HCEC 1CT (cell line): Measurements from ENCODE around the gene FAM78A.

ENCODE experiments used
- DNase-seq: peaks from one replicate; pipeline ENCODE4 v3.0.0-alpha.2; 2017

Gene FAM78A, protein sequence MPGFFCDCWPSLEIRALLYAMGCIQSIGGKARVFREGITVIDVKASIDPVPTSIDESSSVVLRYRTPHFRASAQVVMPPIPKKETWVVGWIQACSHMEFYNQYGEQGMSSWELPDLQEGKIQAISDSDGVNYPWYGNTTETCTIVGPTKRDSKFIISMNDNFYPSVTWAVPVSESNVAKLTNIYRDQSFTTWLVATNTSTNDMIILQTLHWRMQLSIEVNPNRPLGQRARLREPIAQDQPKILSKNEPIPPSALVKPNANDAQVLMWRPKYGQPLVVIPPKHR

DNA sequence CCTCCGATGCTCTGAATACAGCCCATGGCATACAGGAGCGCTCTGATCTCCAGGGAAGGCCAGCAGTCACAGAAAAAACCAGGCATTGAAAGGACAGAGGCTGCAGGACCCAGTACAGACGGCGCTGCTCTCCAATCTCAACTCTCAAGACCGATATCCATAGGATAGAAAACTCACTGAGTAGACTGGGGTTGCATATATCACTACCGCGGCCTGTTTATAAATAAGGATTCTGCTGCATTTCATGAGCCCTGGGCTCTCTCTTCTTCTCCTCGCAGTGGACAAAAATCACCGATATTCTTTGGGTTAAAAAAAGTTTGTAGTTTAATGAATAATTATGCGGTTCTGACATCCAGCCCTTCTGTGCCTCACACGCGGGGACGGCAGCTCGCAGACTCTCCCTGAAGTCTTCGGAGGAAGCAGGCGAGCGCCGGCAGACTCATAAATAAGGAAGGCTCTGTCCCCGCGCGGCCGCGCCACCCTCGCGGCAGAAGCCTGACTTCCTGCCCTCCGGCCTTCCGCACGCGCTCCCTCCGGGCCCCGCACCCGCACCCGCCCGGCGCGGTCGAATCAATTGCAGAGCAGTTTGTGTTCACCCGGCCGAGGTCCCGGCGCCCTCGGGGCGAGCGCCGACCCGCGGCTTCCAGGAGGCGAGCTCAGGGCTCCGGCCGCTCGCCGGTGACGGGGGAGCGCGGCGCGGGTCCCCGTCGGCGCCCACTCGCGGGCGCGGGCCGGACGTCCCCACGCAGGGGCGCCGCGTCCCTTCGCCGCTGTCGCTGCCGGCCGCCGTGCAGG lies at the start of gene FAM78A:
Gene FAM78A, minus strand, starts transcription at position 417 of the 795 bp plus-strand sequence. Its CDS starts 331 bp downstream, at position 86.
- DNase-seq = no peak

DNA sequence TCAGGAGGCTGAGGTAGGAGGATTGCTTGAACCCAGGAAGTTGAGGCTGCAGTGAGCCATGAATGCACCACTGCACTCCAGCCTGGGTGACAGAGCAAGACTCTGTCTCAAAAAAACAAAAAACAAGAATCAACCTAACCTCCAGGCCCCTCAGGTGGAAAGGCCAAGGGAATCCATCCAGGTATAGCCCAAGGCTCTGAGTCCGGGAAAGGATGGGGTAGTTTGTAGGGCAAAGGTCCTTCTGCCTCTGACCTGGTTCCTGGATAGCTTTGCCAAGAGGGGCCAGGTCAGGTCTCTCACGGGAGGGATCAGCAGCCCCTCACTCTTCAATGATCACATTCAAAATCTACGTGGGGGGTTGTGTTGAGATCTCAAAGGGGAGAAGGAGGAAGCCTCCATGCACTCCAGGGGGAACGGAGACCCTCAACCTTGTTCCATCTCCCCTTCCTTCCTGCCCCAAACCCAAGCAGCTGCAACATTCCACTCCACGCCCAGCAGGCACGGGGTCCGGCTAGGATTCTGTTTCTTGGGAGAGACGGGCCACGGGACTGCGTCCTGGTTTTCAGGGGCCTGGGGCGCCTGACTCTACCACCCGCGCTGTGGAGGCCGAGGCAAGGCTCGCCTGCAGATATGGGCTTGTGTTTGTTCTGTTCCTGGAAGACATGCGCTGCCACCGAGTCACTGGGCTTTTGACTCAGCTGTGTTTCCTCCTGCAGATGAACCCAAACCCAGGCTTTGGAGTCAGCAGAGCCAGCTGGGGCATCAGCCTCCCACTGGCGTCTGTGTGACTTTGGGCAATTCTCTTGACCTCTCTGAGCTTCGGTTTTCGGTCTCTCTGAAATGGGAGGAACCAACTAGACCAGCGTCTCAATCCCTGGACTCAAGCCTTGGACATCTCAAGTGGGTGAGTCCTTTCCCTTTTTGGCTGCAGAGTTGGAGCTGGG lies 48.7 kb upstream of the FAM78A start:
- no peak for DNase-seq

DNA sequence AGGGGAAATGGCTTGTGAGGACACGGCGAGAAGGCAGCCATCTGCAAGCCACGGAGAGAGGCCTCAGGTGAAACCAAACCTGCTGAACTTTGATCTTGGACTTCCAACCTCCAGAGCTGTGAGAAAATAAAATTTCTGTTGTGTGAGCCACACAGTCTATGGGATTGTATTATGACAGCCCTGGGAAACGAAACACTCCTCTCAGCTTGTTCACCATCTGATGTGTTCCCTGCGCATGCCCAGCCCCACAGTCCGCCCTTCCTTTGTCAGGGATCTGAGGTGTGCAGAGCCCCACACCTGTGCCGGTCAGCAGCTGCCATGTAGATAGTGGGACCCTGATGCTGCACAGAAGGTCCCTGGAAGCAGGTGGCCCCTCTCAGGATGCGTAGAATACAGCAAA lies 47.3 kb upstream of the FAM78A start:
- no peak for DNase-seq

DNA sequence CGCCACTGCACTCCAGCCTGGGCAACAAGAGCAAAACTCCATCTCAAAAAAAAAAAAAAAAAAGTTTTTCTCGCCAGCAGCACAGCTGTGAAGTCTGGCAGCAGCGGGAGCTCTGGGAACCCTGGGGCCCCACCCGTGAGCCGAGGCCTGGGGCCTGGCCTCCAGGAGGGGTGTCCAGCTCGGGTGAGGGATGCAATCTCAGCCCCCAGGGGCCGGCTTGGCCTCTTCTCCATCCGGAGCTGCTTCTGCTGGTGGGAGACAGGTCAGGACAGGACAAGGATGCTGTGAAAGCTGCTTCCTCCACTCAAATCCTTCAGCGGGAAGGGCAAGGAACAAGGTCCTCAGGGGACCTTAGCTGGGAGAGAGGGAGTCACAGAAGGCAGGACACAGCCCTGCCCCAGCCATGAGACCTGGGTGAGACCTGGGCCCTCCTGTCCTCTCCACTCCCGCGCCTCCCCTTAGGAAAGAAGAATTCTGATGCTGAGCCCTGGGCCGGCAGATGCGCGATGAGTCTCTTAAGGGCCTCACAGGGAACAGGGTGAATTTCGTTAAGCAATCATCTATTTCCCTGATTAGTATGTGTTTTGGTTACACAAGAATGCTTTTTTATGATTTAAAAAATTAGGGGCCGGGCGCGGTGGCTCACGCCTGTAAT lies 43.8 kb upstream of the FAM78A start:
- DNase-seq = no peak

DNA sequence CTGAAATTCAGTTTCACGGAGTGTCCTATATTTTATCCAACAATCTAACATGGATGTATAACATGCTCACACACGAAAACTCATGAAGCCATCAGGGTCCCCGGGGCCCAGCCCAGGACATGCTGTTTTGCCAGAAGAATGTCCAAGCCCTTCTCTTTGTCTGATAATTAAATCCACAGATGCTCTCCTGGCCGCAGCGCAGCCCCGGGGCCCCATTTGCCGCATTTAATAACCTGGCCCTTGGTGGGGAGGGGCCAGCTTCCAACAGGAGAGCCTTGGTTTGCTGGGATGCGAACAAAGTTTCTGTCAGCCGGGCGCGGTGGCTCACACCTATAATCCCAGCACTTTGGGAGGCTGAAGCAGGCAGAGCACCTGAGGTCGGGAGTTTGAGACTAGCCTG lies 43.2 kb upstream of the FAM78A start:
- no peak for DNase-seq

DNA sequence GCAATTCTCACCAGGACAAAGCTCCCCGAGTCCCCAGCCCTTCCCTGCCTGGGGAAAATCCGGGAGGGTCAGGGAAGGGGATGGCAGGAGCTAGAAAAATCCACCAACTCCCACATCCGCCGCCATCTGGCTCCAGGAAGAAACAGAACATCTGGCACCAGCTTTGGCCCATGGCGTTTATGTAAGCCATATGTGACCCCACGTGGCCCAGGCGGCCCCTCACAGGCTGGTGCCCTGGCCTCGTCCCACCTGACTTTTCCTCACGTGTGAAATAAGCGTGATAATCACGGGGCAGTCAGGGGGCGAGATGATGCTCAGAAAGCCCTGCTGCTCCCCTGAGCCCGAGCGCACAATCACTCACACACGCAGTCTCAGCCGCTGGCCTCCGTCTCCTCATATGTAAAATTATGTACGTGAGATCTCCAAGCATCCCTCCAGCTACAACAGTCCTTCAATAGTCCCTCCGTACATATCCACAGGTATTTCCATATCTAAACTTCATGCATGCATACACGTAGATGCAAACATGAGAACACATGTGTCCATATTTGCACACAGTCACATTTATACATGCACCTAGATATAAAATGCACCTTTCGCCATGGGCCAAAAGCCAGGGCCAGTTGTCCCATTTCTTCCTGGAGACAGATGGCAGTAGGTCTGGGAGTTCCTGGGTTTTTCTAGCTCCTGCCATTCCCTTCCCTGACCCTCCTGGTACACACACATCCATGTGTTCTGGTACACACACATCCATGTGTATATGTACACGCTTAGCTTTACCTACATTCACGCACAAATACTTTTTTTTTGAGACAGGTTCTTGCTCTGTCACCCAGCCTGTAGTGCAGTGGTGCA lies 42.1 kb upstream of the FAM78A start:
- no peak for DNase-seq

DNA sequence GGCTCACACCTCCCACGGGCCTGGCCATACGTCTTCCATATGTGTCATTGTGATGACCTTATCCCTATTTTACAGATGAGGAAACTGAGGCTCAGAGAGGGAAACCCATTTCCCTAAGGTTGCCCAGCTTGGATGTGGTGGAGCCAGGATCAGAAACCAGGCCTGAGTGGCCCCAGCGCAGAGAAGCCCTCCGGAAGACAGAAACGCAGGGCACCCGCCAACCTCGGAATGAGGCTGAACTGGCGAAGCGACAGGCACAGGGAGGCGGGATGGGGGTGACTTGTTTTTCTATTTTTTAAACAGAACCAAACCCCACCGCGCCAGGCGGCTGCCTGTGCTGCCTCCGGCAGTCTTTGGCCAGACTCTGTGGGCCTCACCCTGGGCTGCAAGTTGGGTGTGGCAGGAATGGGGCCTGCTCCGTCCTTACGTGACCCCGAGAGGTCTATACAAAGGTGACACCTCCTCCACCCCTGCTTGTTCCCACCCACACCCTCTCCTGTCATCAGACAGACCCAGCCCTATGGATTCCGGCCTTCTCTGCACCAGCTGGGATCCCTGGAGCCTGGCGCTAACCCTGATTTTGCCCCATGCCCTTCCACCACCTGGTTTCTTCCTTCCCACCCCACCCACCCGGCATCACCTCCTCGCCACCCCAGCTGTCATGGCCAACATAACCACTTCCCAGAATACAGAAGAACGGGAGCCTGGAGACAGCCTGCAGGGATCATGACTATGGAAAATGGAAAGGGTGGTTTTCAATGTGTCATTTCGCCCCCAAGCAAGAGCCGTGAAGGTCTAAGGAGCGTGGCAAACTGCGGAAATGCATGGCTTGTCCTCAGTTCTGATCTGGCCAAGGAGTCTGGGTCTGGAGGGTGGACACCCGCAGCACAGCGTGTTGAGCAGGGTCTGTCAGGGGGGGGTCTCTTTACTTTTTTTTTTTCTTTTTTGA lies 36.8 kb upstream of the FAM78A start:
- DNase-seq = no peak

DNA sequence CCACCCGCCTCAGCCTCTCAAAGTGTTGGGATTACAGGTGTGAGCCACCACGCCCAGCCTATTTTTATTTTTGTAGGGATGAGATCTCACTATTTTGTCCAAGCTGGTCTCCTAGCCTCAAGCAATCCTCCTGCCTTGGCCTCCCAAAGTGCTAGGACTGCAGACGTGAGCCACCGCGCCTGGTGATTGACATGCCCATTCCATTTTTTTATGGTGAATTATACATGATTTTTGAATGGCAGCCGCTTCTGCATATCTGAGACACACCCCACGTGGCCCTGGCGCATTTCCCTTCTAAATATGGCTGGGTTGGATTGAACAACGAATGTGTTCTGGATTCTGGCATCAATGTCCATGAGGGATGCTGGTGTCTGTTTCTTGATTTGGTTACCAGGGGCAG lies 35.9 kb upstream of the FAM78A start:
- no peak for DNase-seq

DNA sequence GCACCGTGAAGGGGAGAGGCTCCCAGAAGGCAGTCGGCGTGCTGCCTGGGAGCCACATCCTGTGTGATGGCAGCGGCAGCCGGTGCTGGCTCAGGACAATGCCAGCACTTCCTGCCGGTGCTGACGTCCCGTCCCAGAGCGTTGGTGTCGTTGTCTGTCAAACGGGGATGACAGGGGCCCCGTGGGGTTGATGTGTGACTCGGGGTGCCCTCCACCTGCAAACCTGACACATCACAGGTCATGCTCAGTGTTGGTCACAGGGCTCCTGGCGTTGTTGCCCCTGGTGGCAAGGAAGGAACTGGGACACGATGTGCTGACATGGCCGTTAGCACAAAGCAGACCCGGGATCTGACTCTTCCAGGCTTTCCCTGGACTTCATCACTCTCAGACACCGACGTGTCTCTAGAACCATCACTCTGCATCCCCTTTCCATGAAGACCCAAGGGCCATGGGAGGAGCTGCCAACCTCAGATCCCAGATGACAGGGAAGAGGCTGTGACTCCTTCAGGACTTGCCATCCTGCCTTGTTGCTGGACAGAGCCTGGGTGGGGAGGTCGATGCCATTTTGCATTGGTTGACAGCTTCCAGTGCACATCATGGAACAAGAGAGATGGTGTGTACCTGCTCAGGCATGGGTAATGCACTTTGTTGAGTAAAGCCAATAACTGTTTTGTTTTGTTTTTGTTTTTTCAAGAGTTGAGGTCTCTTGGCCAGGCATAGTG lies 34.7 kb upstream of the FAM78A start:
- no peak for DNase-seq

DNA sequence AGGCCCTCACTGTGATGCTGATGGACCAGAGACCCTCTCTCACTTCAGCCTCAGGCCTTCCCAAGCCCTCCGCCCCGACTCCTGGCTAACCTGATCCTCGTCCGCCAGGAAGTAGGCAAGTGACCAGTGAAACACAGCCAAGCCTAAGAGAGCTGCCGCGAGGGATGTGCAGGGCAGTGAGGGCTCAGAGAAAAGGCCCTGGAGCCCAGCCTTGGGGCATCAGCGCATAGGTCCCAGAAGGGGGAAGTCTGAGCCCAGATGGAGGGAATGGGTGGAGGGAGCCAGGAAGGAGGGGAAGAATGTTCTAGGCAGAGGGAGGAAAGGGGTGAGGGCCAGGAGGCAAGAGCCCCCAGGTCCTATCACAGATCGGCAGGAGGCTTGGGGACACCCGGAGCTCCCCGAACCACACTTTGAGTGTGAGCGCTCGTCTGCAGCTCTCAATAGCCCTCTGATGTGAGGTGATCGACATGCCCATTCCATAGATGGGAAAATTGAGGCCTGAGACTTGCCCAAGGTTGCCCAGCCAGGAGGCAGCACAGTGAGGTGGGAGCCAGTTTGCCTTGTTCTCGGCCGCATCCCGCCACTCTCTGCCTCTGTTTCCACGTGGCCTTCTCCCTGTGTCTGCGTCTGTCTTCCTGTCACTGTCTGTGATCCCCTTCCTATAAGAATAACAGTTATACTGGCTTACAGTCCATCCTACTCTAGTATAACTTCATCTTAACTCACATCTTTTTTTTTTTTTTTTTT lies 33.4 kb upstream of the FAM78A start:
- no peak for DNase-seq

DNA sequence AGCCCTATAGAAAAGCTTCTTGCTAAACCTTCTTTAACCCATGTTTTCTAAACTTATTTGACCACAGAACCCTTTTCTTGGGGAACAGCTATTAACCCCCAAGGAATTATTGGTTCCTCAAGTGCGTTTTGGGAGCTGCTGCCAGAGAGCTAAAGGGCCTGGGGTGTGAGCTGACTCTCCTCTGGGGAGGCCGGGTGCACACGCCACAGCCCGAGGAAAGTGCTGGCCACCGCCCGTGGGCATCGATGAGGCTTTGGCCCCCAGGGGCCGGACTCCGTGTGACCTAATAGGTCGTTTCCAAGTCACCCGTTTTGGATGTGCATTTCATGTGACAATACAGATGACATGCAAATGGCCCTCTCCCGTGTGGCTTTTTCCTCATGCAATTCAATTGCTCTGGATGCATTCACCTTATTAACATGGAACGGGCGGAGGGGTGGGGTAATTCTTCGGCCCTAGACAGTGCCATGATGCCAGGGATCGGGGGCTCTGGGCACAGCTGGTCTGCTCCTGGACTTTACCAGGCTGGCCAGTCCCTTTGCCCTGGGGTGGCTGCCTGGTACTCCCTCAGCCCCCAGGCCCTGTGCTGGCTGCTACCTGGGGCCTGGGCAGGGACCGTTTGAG lies 32.7 kb upstream of the FAM78A start:
- DNase-seq = no peak

DNA sequence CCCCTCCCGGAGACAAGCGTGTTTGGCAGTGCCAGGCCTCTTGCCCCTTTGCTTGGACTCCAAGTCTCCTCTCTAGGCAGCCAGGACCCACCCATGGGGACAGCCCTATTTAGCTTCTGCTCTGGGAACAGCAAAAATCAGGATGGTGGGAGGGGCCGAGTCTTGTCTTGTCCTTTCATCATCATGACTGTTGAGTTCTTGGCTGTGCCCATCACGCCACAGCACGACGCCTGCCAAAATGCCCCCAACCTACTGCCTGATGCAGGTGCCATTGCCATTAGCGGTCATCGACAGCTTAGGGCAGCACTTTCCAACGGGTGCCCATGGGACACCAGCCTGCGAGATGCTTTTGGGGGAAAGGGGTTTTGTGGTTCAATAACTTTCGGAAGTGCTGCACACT lies 32.1 kb upstream of the FAM78A start:
- no peak for DNase-seq

DNA sequence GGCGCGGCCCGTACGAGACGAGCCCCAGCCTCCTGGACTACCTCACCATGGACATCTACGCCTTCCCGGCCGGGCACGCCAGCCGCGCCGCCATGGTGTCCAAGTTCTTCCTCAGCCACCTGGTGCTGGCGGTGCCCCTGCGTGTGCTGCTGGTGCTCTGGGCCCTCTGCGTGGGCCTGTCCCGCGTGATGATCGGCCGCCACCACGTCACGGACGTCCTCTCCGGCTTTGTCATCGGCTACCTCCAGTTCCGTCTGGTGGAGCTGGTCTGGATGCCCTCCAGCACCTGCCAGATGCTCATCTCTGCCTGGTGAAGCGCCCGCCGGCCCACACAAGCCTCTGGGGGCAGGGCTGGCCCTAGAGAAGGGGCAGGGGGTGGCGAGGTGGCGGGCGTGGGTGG lies 31.7 kb upstream of the FAM78A start:
- DNase-seq = no peak

DNA sequence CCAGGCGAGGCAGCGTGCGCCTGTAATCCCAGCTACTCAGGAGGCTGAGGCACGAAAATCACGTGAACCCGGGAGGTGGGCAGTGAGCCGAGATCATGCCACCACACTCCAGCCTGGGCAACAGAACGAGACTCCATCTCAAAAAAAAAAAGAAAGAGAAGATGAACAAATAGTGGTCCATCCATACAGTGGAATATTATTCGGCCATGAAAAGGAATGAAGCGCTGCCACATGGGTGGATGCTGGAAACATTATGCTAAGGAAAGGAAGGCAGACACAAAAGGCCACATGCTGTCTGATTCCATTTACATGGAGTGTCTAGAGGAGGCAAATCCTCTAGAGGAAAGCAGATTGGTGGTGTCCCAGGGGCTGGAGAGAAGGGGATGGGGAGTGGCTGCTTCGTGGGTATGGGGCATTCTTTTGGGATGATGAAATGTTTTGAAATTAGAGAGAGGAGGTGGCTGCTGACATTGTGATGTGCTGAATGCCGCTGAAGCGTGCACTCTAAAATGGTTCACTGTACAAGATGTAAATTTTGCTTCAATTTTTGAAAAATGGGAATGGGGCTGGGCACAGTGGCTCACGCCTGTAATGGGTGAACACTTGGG lies 30.2 kb upstream of the FAM78A start:
- no peak for DNase-seq

DNA sequence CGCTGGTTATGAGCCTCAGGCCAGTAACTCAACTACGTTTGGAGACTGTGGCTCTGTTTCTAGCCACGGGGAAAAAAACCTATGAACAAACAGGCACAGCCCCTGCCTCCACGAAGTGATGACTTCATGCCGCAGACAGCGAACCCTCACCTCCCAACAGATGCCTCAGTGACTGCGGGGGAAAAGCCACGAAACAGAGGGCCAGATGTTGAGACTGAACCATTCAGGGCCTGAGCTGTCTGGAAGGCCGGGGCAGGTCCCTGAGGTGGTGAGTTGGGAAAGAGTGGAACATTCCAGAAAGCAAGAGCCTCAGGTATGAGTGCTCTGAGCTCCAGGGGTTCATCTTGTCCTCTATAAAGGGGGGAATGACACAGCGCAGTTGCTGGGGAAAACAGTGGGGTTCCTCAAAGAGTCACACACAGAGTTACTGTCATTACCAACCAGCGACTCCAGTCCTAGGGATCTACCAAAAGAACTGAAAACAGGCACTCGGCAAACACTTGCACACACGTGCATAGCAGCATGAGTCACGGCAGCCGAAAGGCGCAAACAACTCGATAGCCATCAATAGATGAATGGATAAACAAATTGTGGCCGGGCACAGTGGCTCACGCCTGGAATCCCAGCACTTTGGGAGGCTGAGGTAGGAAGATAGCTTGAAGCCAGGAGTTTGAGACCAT lies 28.5 kb upstream of the FAM78A start:
- no peak for DNase-seq

DNA sequence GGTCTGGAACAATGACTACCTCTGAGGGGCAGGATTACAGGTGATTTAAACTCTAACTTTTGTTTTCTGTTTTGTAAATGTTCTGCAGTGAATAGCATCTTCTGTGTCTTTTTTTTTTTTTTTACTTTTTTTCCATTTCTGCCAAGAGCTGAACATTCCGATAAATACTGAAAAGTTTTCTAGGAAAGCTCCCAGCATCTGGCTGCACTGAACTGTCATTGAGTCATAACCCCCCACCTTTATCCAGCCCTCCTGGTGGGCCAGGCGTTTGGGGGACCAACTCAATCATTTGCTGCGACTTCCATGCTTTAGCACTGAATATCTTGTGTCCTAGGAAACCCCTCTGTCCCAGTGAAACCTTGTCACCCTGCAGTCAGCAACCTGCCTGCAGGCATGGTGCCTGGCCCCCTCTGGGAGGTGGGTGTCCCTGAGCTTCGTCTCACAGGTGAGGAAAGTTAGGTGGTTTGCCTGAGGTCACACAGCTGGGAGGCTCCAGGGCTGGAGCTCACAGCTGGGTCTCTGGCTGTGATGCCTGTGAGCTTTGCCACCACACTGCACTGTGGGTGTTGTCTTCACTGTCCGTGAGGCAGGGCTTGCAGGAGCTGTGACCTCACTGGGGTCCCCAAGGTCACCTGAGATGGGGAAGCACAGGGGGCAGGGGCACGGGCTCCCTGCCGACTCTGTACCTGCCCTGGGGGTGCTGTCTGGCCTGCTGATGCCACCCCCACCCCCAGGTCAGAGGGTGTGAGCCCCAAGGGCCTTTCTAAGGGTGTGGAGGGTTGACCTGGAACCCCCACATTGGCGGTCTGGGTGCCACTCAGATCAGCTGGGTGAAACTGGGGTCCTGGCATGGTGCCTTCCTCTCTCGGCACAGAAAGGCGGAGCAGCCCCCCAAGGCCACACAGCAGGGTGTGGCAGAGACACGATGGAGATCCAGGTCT lies 27.3 kb upstream of the FAM78A start:
- no peak for DNase-seq
